ENCODE results near the gene WDFY4.

GRCh38 chr10:48767373-48768143, 82.9 kb downstream of the WDFY4 start:
- TF ChIP-seq CTCF (IDR thresholded peaks at IDR 0.05) (no peak), POLR2A (IDR thresholded peaks at IDR 0.05) (no peak)
